CD4-positive, alpha-beta memory T cell (primary cell): ENCODE measurements around the gene CHD8. TPM values are rescaled to one million over a fixed set of nuclear protein-coding genes. Genes with fewer than 3 reads are reported as not detected.

ENCODE experiments used
- CTCF ChIA-PET: fragments of 350-600 bp; sonication (Branson Sonifier 250); formaldehyde crosslinking; loops from one replicate; lab custom pipeline; 2021; ENCODE audit warnings: inconsistent platforms; ENCODE audit not compliant: partially characterized antibody; lab: Charles Lee
- POLR2A ChIA-PET: fragments of 350-600 bp; sonication (Branson Sonifier 250); formaldehyde crosslinking; loops from one replicate; lab custom pipeline; 2021; ENCODE audit not compliant: partially characterized antibody; lab: Charles Lee
- DNase-seq, 5 donors: peaks; one replicate each; pipeline versions ENCODE4 v3.0.0 to v3.0.0-alpha.2; 2020 to 2022; ENCODE audit warnings: mixed read lengths in 1 of 5
- H3K27ac ChIP-seq: one replicate; pipeline ENCODE4 v1.7.0; 2013; ENCODE audit warnings: low read depth, low read length
- H3K27me3 ChIP-seq: 2 replicates; pipeline ENCODE4 v1.7.0; 2013; ENCODE audit warnings: mild to moderate bottlenecking, low read length, moderate library complexity; ENCODE audit not compliant: insufficient read depth
- H3K36me3 ChIP-seq: 2 replicates; pipeline ENCODE4 v1.7.0; 2013; ENCODE audit warnings: mild to moderate bottlenecking, low read length, moderate library complexity; ENCODE audit not compliant: insufficient read depth
- H3K4me1 ChIP-seq: 2 replicates; pipeline ENCODE4 v1.7.0; 2013; ENCODE audit warnings: mild to moderate bottlenecking, low read length, moderate library complexity; ENCODE audit not compliant: insufficient read depth
- H3K4me3 ChIP-seq, 2 donors: one replicate each; pipeline ENCODE4 v1.7.0; 2013; ENCODE audit warnings: low read length in 2 of 2, mild to moderate bottlenecking in 1 of 2
- H3K9me3 ChIP-seq, 2 donors: one replicate each; pipeline ENCODE4 v1.7.0; 2013; ENCODE audit warnings: low read length in 2 of 2, control low read depth in 1 of 2; ENCODE audit not compliant: control insufficient read depth in 1 of 2
- H3K27ac Mint-ChIP-seq, 7 donors: one replicate each; pipeline ENCODE4 v1.8.0; 2020 to 2021; ENCODE audit warnings: mixed read lengths in 7 of 7, mild to moderate bottlenecking in 6 of 7, inconsistent platforms in 3 of 7, moderate library complexity in 3 of 7
- H3K27me3 Mint-ChIP-seq, 2 donors: one replicate each; pipeline ENCODE4 v1.8.0; 2020 to 2021; ENCODE audit warnings: mixed read lengths in 2 of 2
- H3K36me3 Mint-ChIP-seq, 2 donors: one replicate each; pipeline ENCODE4 v1.8.0; 2020 to 2021; ENCODE audit warnings: mixed read lengths in 2 of 2, inconsistent platforms in 1 of 2, mild to moderate bottlenecking in 1 of 2
- H3K4me1 Mint-ChIP-seq, 4 donors: one replicate each; pipeline ENCODE4 v1.8.0; 2020 to 2021; ENCODE audit warnings: mixed read lengths in 4 of 4, mild to moderate bottlenecking in 1 of 4
- H3K4me3 Mint-ChIP-seq, 8 donors: one replicate each; pipeline ENCODE4 v1.8.0; 2020 to 2021; ENCODE audit warnings: mixed read lengths in 8 of 8, mild to moderate bottlenecking in 7 of 8, moderate library complexity in 6 of 8, inconsistent platforms in 3 of 8
- H3K9me3 Mint-ChIP-seq, 8 donors: one replicate each; pipeline ENCODE4 v1.8.0; 2020 to 2021; ENCODE audit warnings: mixed read lengths in 8 of 8, mild to moderate bottlenecking in 5 of 8, inconsistent platforms in 3 of 8, moderate library complexity in 1 of 8
- intact Hi-C: fragments of 100-400 bp; cut with micrococcal nuclease; formaldehyde crosslinking; loops from one replicate; pipeline ENCODE4 v1.15.1; 2023
- polyA plus RNA-seq, 2 donors: library from polyadenylated mRNA; unstranded; fragments of 300-500 nt; fragmentation: Illumina TruSeq; gene quantifications; one replicate each; pipeline ENCODE4 v1.2.3, GENCODE V29; 2021
- total RNA-seq, 2 experiments: library from RNA; stranded (reverse); gene quantifications; one replicate each; pipeline ENCODE4 v1.2.3, GENCODE V29; 2021

Gene CHD8
- total and polyA plus RNA-seq, 4 experiments from 2014 or later, result 10.0 to 132 (median 84.7) TPM

- H3K27ac Mint-ChIP-seq, result peak overlapping the region in 5 of 7 donors; percentile 27 to 79 (median 62)
- H3K36me3 ChIP-seq, result no peaks in the 10 kb centered on the region
- H3K27me3 Mint-ChIP-seq, result no peaks in the 10 kb centered on the region
- H3K36me3 Mint-ChIP-seq, result peaks cover 3 to 13% of the 10 kb centered on the region in 2 donors
- ChIA-PET CTCF (no interaction called here), POLR2A (no interaction called here)
- H3K9me3 Mint-ChIP-seq, result no peaks in the 10 kb centered on the region
- no peak overlapping the region for H3K4me3 ChIP-seq
- H3K4me3 Mint-ChIP-seq, result no peak overlapping the region
- DNase-seq, result no peak
- H3K4me1 Mint-ChIP-seq, result peaks cover 27 to 57% (median 44%) of the 10 kb centered on the region in 4 donors
- no peaks in the 10 kb centered on the region for H3K27me3 ChIP-seq
- H3K4me1 ChIP-seq, result peaks cover 20% of the 10 kb centered on the region
- no peak overlapping the region for H3K27ac ChIP-seq
- no peaks in the 10 kb centered on the region for H3K9me3 ChIP-seq
- intact Hi-C loops, result no loop called here
Observed at GRCh38 chr14:21440859-21441258, 15.1 kb downstream of the CHD8 start.

- CTCF ChIA-PET, result interaction anchor here (0.9 to 6.0 kb wide), 8 partner anchors 13 to 333 kb away, joined by 3 to 82 read pairs (median 4); partner anchors contain the start of genes CHD8, METTL3, RAB2B and TOX4
- peak overlapping the region; percentile 94 to 99 (median 96) for H3K4me3 Mint-ChIP-seq
- Histone ChIP-seq H3K4me3 (peak overlapping the region; percentile 64 to 95), H3K27ac (peak overlapping the region; percentile 85), H3K27me3 (no peaks in the 10 kb centered on the region), H3K4me1 (peaks cover 38% of the 10 kb centered on the region), H3K9me3 (no peaks in the 10 kb centered on the region), H3K36me3 (no peaks in the 10 kb centered on the region)
- H3K27me3 Mint-ChIP-seq, result no peaks in the 10 kb centered on the region
- H3K27ac Mint-ChIP-seq, result peak overlapping the region; percentile 93 to 99 (median 96)
- intact Hi-C loops, result loop anchor here (1.0 to 2.0 kb wide), 6 partner anchors 19 to 168 kb away; partner anchors contain the start of genes CHD8, HNRNPC, METTL3 and SUPT16H
- H3K4me1 Mint-ChIP-seq, result peaks cover 49 to 74% (median 62%) of the 10 kb centered on the region in 4 donors
- POLR2A ChIA-PET, result interaction anchor here (0.6 to 3.3 kb wide), 25 partner anchors 9 to 1570 kb away, joined by 3 to 171 read pairs (median 4); partner anchors contain the start of genes CHD8, METTL3, PRMT5 and RAB2B
- DNase-seq, result peak; percentile 98 to 99 (median 98)
- no peaks in the 10 kb centered on the region for H3K9me3 Mint-ChIP-seq
- peaks cover 0 to 16% of the 10 kb centered on the region in 2 donors for H3K36me3 Mint-ChIP-seq
Observed at GRCh38 chr14:21437063-21437901, 18.6 kb downstream of the CHD8 start.

- H3K36me3 ChIP-seq, result peaks cover 2% of the 10 kb centered on the region
- Mint-ChIP-seq H3K4me1 (peaks cover 45 to 75% (median 60%) of the 10 kb centered on the region in 4 donors), H3K9me3 (no peaks in the 10 kb centered on the region), H3K4me3 (peak overlapping the region; percentile 94 to 99 (median 96)), H3K36me3 (peaks cover 0 to 16% of the 10 kb centered on the region in 2 donors), H3K27ac (peak overlapping the region; percentile 93 to 99 (median 96)), H3K27me3 (no peaks in the 10 kb centered on the region)
- peak overlapping the region; percentile 85 for H3K27ac ChIP-seq
- ChIA-PET POLR2A (interaction anchor here (0.6 to 3.3 kb wide), 21 partner anchors 10 to 1570 kb away, joined by 3 to 171 read pairs (median 5); partner anchors contain the start of genes CHD8, METTL3, PRMT5 and RAB2B), CTCF (interaction anchor here (0.9 to 6.0 kb wide), 7 partner anchors 14 to 332 kb away, joined by 3 to 82 read pairs (median 4); partner anchors contain the start of genes CHD8, METTL3, RAB2B and TOX4)
- peaks cover 38% of the 10 kb centered on the region for H3K4me1 ChIP-seq
- no peaks in the 10 kb centered on the region for H3K9me3 ChIP-seq
- intact Hi-C loops, result loop anchor here (1.0 to 2.0 kb wide), 6 partner anchors 20 to 167 kb away; partner anchors contain the start of genes CHD8, HNRNPC, METTL3 and SUPT16H
- no peaks in the 10 kb centered on the region for H3K27me3 ChIP-seq
- DNase-seq, result no peak
- H3K4me3 ChIP-seq, result peak overlapping the region; percentile 64 to 95
Observed at GRCh38 chr14:21436567-21437062, 19.3 kb downstream of the CHD8 start.

GRCh38 chr14:21431126-21431525 is 24.8 kb downstream of the CHD8 start:
- ChIA-PET POLR2A (interaction anchor here (1.9 kb wide), 1 partner anchor 25 kb away, joined by 11 read pairs; the partner anchor contains the start of gene CHD8), CTCF (interaction anchor here (0.9 kb wide), 1 partner anchor 24 kb away, joined by 3 read pairs; no protein-coding TSS in a partner anchor)
- no peak overlapping the region for H3K27ac Mint-ChIP-seq
- Histone ChIP-seq H3K4me1 (peaks cover 26% of the 10 kb centered on the region), H3K36me3 (peaks cover 54% of the 10 kb centered on the region), H3K27ac (no peak overlapping the region), H3K4me3 (no peak overlapping the region), H3K9me3 (no peaks in the 10 kb centered on the region), H3K27me3 (no peaks in the 10 kb centered on the region)
- no peak for DNase-seq
- H3K36me3 Mint-ChIP-seq, result peaks cover 32 to 59% of the 10 kb centered on the region in 2 donors
- H3K4me3 Mint-ChIP-seq, result no peak overlapping the region
- H3K27me3 Mint-ChIP-seq, result no peaks in the 10 kb centered on the region
- intact Hi-C loops, result no loop called here
- peaks cover 33 to 40% (median 37%) of the 10 kb centered on the region in 4 donors for H3K4me1 Mint-ChIP-seq
- H3K9me3 Mint-ChIP-seq, result no peaks in the 10 kb centered on the region

- Mint-ChIP-seq H3K4me1 (peaks cover 14 to 21% (median 17%) of the 10 kb centered on the region in 4 donors), H3K27me3 (no peaks in the 10 kb centered on the region), H3K9me3 (no peaks in the 10 kb centered on the region), H3K27ac (peak overlapping the region in 1 of 7 donors; percentile 42), H3K36me3 (peaks cover 37 to 67% of the 10 kb centered on the region in 2 donors), H3K4me3 (no peak overlapping the region)
- Histone ChIP-seq H3K36me3 (peaks cover 70% of the 10 kb centered on the region), H3K4me3 (no peak overlapping the region), H3K27me3 (no peaks in the 10 kb centered on the region), H3K9me3 (no peaks in the 10 kb centered on the region), H3K4me1 (peaks cover 8% of the 10 kb centered on the region), H3K27ac (no peak overlapping the region)
- CTCF ChIA-PET, result interaction anchor here (0.9 kb wide), 1 partner anchor 18 kb away, joined by 3 read pairs; no protein-coding TSS in a partner anchor
- no peak for DNase-seq
- POLR2A ChIA-PET, result no interaction called here
- intact Hi-C loops, result no loop called here
Observed at GRCh38 chr14:21428930-21429329, 27.0 kb downstream of the CHD8 start.

GRCh38 chr14:21426692-21427091 is 29.2 kb downstream of the CHD8 start:
- no peaks in the 10 kb centered on the region for H3K9me3 Mint-ChIP-seq
- peaks cover 42 to 75% of the 10 kb centered on the region in 2 donors for H3K36me3 Mint-ChIP-seq
- H3K4me3 Mint-ChIP-seq, result no peak overlapping the region
- H3K4me1 Mint-ChIP-seq, result peaks cover 0 to 9% (median 5%) of the 10 kb centered on the region in 4 donors
- Histone ChIP-seq H3K4me3 (no peak overlapping the region), H3K36me3 (peaks cover 80% of the 10 kb centered on the region), H3K4me1 (no peaks in the 10 kb centered on the region), H3K27me3 (no peaks in the 10 kb centered on the region), H3K27ac (no peak overlapping the region), H3K9me3 (no peaks in the 10 kb centered on the region)
- DNase-seq, result no peak
- POLR2A ChIA-PET, result interaction anchor here (0.7 to 1.1 kb wide), 3 partner anchors 10 to 197 kb away, joined by 3 to 4 read pairs (median 3); partner anchors contain the start of gene SUPT16H
- CTCF ChIA-PET, result no interaction called here
- H3K27ac Mint-ChIP-seq, result peak overlapping the region in 2 of 7 donors; percentile 29 to 81
- H3K27me3 Mint-ChIP-seq, result no peaks in the 10 kb centered on the region
- intact Hi-C loops, result no loop called here
